GM21515 (cell line): Measurements from ENCODE around the gene KPTN.

ENCODE experiments used
- ATAC-seq: cut with Tn5 transposase; IDR thresholded peaks from one replicate; pipeline ENCODE4 v1.9.1; 2021; ENCODE audit not compliant: unreplicated experiment

KPTN gene

DNA sequence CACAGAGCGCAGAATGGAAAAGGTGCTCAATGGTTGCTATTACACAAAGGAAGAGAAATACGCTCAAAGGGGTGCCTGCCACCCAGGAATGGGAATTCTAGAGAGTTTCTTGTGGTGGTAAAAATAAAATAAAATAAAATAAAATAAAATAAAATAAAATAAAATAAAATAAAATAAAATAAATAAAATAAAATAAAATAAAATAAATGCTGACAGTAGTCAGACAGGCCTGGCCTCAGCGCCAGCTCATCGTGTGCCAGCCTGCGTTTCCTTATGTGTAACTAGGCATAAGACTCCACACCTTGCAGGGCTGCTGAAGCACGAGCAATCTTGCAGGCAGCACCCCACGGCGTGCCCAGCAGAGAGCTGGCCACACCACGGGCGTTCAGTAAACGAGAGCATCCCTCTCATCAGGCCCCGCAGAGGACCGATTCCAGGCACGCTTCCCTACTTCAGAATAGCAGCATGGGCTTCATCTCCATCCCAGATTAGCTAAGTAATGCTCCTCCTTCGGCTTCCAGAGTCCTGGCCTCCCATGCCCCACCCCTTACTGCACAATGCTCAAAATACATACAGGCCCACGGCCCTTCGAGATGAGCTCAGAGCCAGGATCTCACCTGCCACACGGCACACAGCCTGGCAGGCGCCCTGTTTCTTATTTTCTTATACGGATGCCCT, 25.3 kb upstream of the KPTN start:
- no peak for ATAC-seq

DNA sequence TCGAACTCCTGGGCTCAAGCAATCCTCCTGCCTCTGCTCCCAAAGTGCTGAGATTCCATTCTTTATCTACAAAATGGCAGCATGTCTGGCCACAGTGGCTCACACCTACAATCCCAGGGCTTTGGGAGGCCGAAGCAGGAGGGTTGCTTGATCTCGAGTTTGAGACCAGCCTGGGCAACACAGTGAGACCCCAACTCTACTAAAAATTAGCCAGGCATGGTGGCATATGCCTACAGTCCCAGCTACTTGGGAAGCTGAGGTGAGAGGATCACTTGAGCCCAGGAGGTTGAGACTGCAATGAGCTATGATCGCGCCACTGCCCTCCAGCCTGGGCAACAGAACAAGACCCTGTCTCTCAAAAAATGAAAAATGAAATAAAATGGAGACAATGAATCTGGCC, 24.7 kb upstream of the KPTN start:
- no peak for ATAC-seq

DNA sequence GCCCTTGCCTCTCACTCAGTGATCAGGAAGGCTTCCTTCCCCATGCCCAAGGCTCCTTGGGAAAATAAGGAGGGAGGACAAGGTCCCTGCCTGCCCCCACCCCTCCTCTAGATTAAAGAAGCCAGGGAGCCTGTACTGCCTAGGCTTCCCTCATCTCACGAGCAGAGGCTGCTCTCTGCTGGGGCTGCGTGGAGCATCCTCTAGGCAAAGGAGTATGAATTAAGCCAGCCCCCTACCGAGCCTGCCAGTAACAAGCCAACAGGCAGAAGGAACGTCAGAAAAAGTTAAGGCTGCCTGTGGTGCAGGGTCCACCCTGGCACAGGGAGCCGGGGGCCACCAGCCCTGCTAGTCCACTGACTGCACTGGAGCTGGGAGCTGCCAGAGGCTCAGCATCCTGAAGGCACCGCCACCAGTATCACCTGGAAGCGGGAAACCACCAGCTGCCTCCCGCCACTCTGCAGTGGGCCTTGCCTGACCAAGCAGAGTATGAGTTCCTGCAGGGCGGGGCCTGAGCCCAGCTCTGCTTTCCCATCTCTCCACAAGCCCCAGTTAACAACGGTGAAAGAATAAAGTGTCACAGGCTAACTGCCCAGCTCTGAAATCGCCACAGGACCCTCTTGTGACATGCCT, 24.0 kb upstream of the KPTN start:
- ATAC-seq, result no peak

DNA sequence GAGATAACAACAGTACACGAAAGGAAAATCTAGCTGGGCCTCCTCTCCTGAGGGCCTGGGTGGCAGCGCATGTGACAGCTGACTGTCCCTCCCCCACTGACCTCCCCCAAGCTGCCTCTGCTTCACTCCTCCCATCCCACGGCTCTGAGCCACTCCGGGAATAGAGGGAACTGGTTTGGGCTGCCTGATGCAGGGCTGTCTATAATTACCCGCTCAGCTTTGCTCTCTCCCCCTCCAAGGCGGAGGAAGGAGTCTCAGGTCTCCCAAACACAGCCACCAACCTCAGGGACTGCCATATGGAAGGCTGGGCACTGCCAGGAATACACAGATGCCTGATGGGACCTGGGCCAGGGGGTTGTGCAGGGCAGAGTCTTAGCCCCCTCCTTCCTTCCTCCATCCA, 23.0 kb upstream of the KPTN start:
- ATAC-seq, result no peak

DNA sequence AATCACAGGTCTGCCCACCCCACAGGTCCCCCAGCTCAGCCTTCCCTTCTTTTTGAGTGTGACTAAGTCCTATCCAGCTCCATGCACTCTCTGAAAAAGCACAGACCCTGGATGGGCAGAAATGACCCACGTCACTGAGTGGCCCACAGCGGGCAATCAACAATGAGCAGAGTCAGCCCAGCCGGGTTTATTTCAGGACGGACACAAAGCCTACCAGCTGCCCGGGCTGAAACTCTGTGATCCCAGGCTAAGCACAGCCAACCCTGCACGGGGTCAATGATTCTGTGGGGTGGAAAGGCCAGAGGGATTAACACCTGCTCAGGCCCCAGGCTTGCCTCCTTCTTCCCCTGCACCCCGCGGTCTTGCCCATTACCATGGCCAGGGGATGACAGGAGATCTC, 22.4 kb upstream of the KPTN start:
- no peak for ATAC-seq

DNA sequence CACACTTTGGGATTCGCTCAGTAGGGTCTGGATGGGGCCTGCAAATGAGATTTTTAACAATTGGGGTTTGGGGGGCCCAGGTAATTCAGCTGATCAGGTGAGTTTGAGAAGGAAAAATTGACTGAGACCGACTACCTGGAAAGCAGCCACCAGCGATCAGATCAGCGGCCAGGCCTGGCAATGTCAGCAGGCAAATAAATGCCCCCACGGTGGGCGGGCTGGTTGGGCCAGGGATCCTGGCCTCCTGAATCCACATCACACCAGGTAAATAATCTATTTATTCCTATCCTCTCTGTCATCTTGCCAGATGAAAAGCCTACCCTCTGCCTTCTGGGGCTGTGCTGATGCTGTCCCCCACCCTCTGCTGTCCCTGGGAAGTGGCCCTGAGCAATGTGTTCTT, 21.5 kb upstream of the KPTN start:
- no peak for ATAC-seq

DNA sequence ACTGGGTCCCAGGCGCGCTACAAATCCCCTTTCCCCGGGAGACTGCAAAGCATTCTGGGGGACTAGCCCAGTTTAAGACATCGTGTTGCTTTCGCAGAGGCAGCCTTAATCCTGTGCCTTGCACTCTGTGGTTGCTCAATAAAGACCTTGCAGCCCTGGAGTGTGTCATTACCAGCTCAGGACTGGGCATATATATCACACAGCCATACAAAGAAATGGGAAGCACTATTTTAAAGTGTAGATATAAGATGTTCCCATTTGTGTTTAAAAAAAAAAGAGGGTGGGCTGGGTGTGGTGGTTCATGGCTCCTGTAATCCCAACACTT, 19.8 kb upstream of the KPTN start:
- ATAC-seq, result no peak

DNA sequence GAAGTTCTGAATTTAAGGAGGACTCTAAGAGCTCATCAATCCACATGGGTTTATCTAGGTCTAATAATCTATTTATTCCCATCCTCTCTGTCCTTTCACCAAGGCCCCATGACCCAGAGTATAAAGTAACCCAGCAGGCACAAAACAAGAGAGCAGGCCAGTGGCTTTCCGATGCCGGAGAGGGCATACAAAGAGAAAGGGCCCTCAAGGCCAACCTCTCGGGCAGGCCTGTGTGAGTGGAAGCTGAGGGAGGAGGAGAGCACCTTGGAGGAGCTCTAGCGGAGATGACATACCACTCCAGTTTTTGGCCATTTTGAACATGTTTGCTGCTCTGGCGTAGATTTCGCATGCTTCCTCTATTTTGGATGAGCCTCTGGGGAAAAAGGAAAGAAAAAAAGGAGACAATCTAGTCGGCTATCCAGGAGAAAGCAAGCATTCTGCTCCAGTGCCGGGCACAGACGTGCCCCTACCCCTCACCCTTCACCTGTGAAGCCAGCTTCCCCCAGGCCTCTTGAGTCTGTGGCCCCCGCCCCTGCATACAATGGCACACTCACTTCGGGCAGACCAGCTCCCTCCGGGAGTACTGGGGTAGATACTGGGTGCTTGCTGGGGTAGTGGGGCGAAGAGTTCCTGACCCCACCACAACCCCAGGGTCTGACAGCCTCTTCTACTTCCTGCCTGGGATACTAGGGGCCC, 19.3 kb upstream of the KPTN start:
- no peak for ATAC-seq

DNA sequence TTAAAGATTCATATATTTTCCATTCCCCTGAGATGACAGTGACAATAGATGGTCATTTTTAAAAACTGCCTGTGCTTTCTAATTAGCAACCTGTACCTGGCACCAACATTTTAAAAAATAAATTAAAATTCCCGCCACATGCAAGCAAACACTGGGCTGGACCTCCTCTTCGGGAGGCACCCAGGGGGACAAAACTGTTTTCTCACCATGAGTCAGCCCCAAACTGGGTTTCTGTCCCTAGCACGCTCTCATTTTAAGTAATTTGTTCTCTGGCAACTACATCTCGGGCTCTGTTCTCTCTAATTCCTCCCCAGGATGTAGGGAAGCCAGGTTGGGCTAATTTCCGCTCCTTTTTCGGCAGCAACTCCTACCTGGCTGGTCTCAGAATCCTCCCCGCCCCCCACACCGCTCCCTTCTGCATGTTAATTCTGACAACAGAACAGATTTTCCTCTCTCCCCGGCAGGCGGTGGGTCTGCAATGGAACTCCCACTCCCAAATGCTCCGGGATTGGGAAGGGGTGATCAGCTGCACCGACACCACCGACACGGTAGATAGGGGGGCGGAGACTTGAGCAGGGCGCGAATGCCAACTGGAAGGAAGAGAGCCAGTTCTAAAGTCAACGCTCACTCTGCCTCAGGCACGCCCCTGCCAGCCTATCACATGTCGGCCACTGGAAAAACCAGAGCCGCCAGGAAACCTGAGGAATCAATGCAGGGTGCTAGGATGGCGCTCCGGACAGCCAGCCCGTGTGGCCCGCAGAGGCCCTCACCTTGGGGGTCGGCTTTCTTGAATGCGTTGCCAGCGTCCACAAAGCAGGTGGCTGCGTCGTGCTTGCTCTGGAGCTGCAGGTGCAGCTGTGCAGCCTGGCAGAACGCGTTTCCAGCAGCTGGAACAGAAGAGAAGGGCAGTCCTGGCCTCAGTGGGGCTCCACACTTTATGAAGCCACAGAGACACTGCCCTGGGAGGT, 16.1 kb upstream of the KPTN start:
- ATAC-seq, result no peak

DNA sequence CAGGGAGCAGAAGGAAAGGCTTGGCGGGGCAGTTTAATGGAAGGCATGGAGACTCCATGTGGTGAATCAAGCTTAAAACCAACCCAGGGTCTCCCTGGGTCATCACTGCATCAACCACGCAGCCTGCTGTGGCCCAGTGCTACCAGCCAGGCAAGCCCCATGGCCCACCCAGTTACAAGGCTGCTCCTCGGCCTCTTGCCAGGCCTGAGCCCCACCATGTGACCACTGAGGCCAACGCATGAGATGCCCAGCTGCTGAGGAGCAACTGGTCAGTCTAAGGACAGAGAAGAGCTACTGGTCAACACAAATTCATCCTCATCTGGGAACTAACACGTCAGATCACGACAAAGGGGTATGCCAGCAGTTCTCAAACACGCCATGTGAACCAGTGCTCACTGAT, 15.4 kb upstream of the KPTN start:
- ATAC-seq, result no peak

DNA sequence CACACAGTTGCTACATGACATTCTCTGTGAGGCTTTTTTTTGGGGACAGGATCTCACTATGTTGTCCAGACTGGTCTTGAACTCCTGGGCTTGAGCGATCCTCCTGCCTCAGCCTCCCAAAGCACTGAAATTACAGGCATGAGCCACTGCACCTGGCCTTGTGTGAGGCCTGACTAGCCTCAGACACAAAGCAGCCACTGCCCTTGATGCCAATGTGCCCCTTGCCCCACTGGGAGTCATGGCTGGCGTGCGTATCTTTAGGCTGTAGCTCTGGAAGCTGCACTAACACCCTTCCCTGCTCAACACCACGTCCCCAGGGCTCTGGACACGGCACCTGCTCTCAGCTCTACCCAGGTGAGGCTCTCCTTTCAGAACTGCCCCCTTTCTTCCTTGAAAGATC, 14.5 kb upstream of the KPTN start:
- ATAC-seq, result no peak

DNA sequence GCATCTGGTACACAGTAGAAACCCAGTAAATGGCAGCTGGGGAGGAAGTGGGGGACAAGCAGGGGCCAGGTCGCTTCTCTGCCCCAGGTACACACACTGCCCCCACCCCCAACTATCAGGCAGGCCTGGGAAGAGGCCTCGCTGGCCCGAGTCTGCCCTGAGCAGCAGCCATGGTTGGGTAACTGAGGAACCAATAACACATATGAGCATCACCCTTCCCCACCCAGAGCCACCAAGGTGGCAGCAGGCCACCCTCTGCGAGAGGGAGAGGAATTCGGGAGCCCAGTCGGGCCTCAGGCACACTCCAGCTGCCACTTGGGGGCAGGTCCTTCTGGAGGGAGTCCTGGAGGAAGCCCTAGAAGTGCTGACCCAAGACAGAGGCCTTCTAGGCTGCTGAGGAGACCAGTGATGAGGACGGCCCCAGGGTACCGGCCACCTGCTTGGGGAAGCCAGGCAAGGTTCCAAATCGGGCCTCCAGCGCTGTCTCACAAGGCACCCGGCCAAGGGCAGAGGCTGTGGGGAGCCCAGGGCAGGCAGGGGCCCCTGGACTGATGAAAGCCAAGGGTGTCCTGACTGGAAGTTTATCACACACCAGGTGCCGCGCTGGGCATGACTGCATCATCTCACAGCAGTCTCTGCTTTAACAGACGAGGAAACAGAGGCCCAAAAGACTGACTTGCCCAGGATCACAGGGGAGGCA, 14.0 kb upstream of the KPTN start:
- no peak for ATAC-seq

DNA sequence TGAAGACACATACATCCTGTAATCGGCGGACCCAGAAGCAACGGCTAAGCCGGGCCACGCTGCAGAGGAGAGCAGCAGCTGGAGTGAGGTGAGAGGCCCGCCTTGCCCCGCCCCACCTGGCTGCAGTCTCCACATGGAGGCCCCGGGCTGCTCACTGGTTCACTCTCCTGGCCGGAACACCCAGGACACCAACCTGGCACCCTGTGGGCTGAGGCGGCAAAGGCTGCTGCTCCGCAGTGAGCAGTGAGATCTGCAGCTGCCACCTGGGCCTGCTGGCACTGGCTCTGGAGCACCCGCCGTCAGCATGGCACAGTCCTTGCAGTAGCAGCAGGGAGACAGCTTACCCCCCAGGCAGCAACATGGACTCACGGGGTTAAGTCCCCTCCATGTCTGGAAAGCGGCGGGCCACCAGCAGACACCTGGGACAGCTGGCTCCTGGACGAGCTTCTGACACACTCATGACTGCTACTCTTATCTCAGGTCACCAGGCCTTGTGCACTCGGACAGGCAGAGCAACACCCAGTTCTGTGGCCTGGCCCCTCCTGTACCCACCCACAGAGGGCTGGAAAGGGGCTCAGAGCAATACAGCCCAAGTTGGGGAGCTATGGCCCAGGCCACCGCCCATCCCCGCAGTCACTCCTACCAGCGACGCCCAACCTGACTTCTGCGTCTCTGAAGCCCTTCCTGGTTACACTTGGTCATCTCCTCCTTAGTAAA, 13.2 kb upstream of the KPTN start:
- ATAC-seq, result no peak

DNA sequence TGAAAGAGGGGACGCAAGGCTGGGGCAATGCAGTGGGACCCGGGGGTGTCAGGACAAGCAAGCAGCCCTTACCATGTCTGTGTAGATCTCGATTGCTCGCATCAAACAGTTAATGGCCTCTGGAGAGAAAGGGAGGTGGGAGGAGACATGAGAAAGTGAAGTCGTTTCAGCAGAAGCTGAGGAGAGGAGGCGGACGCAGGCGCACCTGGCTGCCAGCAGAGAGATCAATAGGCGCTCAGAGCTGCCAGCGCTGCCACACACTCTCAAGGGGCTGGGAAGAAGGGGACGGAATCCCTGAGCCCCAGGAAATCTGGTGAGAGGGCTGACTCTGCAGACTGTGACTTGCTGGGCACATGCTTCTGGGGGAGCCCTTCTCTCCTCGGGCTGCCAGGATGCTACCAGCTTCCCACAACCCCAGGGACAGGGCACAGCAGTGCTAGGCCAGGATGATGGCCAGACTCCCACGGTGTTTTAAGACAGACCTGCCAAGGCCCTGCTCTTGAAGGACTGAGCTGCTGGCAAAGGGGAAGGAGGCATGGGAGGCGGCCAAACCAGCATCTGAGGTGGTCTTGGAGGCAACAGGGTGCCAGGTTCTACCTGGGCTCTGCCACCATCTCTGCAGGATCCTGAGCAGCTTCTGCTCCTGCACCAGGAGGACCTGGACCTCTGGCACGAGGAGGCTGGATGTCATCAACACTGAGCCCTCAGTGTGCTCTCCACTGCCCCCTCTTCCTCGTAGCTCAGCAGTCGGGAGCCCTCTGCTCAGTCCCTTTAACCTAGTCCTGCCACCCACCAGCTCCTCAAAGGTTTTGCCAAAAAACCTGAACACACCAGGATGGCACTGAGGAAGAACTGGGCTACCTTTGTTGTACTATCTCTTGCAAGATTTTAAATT, 11.7 kb upstream of the KPTN start:
- no peak for ATAC-seq

DNA sequence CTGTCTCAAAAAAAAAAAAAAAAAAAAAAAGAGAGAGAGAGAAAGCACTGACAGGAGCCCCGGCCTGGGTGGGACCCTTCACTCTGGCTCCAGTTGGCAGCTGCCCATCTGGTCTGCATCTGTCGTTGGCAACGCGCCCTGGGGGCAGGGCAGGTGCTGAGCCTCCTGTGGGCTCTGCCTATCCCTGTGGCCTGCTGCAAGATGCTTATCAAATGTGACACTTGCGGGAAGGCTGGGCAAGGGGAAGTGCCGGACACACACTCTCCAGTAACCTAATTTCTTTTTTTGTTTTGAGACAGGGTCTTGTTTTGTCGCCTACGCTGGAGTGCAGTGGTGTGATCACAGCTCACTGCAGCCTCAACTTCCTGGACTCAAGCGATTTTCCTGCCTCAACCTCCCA, 10.7 kb upstream of the KPTN start:
- no peak for ATAC-seq

DNA sequence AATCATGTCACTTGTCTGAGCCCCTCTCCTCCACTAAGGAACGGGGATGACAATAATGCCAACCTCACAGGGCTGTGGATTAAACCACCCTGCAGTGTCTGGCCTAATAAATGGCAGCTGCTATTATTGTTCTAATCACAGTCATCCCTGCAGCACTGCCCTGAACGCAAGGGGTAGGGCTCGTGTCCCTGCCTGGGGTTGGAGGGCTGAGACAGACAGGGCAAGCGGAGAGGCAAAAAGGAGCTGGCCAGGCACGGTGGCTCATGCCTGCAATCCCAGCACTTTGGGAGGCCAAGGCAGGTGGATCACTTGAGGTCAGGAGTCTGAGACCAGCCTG, 10.2 kb upstream of the KPTN start:
- no peak for ATAC-seq

DNA sequence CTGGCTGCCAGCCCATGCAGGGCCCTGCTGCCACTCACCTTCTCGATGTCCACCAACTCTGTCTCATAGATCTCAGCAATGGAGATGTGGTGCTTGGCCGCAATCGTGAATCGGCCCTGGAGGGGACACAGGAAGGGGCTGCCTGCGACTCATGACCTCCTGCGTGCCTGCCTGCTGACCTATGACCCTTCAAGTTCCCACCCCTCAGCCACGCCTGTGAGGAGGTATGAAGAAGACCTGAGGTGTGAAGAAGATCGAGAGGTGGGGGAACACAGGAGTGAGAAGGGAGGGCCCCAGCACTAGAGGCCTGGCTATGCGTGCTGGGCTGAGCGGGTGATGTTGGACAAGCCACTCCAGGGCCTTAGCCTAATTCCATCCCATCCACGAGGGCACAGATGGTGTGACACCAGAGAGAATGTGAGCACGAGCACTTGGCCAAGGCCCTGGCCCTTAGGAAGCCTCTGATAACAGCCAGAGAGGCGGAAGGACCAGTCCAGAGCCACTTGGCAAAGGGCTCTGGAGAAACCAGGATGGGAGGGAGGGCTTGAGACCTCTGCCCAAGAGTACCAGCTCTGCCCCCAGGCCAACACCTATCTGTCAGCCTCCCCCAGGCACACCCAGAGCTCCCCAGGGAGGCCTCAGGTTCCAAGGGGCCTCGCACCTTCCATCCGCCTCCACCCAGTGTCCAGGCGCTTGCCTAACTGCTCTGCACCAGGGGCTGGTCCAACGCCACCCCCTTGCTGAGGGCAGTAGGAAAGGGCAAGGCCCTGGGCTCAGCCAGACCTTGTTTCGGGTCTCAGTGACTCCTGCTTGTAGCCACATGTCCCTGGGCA, 9.6 kb upstream of the KPTN start:
- ATAC-seq, result no peak

DNA sequence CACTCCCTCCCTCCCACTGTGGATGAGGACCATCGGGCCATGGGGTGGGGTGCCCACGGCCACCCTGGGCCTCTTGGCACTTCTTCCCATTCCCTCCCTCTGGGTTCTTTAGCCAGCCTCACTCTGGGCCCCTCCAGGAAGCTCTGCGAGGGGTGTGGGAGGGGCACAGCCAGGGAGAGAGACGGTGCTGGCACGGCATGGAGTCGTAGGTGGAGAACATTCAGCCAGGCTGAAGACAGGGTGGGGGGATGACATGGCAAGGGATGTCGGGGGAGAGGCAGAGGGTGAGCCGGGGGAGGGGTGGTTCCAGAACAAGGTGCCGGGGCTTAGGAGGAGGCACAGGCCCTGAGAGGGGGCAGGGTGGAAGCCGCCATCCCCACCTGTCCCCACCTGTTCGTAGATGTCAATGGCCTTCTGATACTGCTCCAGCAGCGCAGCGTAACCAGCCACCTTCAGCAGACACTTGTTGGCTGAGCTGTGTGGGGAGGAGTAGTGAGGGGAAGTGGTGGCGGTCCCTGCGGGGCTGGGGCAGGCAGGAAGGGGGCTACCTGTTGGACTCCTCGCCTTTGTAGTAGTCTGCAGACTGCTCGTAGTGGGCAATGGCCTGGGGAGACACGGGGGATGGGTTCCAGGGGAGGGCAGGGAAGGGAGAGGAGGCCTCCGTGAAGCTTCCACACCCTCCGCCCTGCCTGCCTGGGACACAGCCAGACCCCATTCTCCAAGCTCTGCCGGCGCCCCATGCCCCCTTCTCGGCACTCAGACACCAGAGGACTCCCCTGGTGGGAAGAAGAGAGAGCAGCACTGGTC, 8.8 kb upstream of the KPTN start:
- no peak for ATAC-seq
